Measurements from ENCODE around the gene MED26. TPM values are rescaled to one million over a fixed set of nuclear protein-coding genes. Genes with fewer than 3 reads are reported as not detected.

MED26 gene
- total and polyA plus RNA-seq, 2 experiments from 2014 or later, result 9.1 to 14.2 TPM

- peak overlapping the region; percentile 0 for H3K27ac ChIP-seq
- no peak overlapping the region for H3K4me3 ChIP-seq
- TF ChIP-seq, protein P1, sequence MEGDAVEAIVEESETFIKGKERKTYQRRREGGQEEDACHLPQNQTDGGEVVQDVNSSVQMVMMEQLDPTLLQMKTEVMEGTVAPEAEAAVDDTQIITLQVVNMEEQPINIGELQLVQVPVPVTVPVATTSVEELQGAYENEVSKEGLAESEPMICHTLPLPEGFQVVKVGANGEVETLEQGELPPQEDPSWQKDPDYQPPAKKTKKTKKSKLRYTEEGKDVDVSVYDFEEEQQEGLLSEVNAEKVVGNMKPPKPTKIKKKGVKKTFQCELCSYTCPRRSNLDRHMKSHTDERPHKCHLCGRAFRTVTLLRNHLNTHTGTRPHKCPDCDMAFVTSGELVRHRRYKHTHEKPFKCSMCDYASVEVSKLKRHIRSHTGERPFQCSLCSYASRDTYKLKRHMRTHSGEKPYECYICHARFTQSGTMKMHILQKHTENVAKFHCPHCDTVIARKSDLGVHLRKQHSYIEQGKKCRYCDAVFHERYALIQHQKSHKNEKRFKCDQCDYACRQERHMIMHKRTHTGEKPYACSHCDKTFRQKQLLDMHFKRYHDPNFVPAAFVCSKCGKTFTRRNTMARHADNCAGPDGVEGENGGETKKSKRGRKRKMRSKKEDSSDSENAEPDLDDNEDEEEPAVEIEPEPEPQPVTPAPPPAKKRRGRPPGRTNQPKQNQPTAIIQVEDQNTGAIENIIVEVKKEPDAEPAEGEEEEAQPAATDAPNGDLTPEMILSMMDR (IDR thresholded peaks at IDR 0.05; ENCODE audit: low read depth, low read length), result no peak
- H3K27me3 ChIP-seq, result no peaks in the 10 kb centered on the region
- no peak for DNase-seq (ENCODE audit: low read depth in 1 of 2, low spot score in 1 of 2)
- no peaks in the 10 kb centered on the region for H3K4me1 ChIP-seq (ENCODE audit: low read depth)
- no peaks in the 10 kb centered on the region for H3K36me3 ChIP-seq
- no peaks in the 10 kb centered on the region for H3K9me3 ChIP-seq (ENCODE audit: low read depth)
Measured at GRCh38 chr19:16605553-16605994, 22.4 kb downstream of the MED26 start.

DNA sequence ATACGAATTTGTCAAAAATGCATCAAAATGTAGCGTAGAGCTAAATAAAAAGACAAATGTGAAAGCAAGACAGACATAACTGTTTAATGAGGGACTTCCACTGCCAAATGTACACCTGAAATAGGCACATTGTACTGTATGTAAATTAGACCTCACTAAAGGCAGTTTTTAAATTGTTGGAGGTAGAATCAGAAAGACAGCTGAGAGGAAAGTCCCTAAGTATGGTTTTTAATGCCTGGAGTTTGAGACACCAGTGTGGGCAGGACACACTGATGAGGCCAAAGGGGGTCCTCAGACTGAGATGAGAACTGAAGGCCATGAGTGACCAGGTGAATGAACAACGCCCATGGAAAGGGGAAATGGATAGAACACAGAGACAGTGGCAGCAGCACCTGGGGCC is 22.9 kb downstream of the MED26 start:
- no peaks in the 10 kb centered on the region for H3K4me1 ChIP-seq (ENCODE audit: low read depth)

GRCh38 chr19:16604615-16605014 is 23.4 kb downstream of the MED26 start:
- TF ChIP-seq, protein P1 (IDR thresholded peaks at IDR 0.05; ENCODE audit: low read depth, low read length), result no peak
- H3K36me3 ChIP-seq, result no peaks in the 10 kb centered on the region

More for the DNA sequence above, 22.9 kb downstream of the MED26 start:
- no peak for DNase-seq (ENCODE audit: low read depth in 1 of 2, low spot score in 1 of 2)
- TF ChIP-seq, protein P1 (IDR thresholded peaks at IDR 0.05; ENCODE audit: low read depth, low read length), result no peak
- no peaks in the 10 kb centered on the region for H3K9me3 ChIP-seq (ENCODE audit: low read depth)
- H3K27me3 ChIP-seq, result no peaks in the 10 kb centered on the region
- no peak overlapping the region for H3K4me3 ChIP-seq
- H3K36me3 ChIP-seq, result no peaks in the 10 kb centered on the region
- peak overlapping the region; percentile 0 for H3K27ac ChIP-seq

DNA sequence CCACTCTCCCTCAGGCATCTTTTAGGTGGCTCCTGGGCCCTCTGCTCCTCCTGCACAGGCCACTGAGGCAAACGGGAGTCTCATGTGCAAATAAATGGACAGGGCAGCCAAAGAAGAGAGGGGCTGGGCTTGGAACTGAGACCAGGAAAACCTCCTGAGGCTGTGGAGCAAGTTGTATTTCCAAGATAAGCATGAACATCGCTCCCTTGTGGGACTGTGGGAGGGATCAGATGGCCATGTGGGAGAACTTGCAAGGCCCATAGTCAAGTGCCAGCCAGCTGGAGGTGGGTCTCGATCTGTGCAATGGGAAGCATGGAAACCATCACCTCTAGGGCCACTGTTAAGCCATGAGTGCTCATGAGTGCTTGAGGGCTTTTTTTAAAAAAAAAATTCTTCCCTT is 24.9 kb downstream of the MED26 start:
- H3K4me1 ChIP-seq (ENCODE audit: low read depth), result peaks cover 16% of the 10 kb centered on the region

More at GRCh38 chr19:16604615-16605014, 23.4 kb downstream of the MED26 start:
- H3K4me1 ChIP-seq (ENCODE audit: low read depth), result peaks cover 2% of the 10 kb centered on the region
- no peaks in the 10 kb centered on the region for H3K27me3 ChIP-seq
- H3K27ac ChIP-seq, result no peak overlapping the region
- no peak overlapping the region for H3K4me3 ChIP-seq
- no peaks in the 10 kb centered on the region for H3K9me3 ChIP-seq (ENCODE audit: low read depth)
- no peak for DNase-seq (ENCODE audit: low read depth in 1 of 2, low spot score in 1 of 2)

DNA sequence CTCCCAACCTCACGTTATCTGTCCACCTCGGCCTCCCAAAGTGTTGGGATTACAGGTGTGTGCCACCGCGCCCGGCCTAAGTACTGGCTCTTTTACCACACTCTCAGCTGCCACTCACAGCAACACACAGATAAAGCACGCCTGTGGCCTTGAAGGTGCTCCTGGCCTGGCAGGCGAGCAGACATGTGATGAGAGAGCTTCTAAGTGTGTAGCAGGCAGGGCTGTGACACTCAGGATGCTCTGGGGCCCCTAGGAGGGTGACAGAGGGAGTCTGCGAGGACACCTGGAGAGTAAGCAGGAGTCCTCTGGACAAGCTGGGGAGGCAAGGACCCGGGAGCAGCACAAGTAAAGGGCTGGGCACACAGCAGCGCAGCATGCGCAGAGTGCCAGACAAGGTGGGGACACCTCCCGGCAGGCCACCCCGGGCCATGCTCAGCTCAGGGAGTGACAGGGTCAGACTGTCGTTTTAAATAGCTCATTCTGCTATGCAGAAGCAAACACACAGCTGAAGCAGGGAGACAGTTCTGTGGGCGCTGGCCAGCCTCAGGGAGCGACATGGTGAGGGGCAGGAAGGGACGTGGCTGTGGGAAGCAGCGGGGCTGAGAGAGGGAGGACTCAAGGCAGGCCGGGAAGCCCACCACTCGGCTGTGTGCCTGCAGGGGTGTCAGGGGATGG is 26.5 kb downstream of the MED26 start:
- Histone ChIP-seq H3K27ac (peak overlapping the region; percentile 19), H3K9me3 (ENCODE audit: low read depth) (no peaks in the 10 kb centered on the region), H3K36me3 (no peaks in the 10 kb centered on the region), H3K4me1 (ENCODE audit: low read depth) (peaks cover 16% of the 10 kb centered on the region), H3K27me3 (no peaks in the 10 kb centered on the region), H3K4me3 (no peak overlapping the region)
- TF ChIP-seq, protein P1 (IDR thresholded peaks at IDR 0.05; ENCODE audit: low read depth, low read length), result no peak
- DNase-seq (ENCODE audit: low read depth in 1 of 2, low spot score in 1 of 2), result no peak

More for the DNA sequence above, 24.9 kb downstream of the MED26 start:
- no peaks in the 10 kb centered on the region for H3K27me3 ChIP-seq
- no peak overlapping the region for H3K4me3 ChIP-seq
- no peaks in the 10 kb centered on the region for H3K36me3 ChIP-seq
- peak in 1 of 2 donors; percentile 32 for DNase-seq (ENCODE audit: low read depth in 1 of 2, low spot score in 1 of 2)
- no peak overlapping the region for H3K27ac ChIP-seq
- TF ChIP-seq, protein P1 (IDR thresholded peaks at IDR 0.05; ENCODE audit: low read depth, low read length), result no peak
- no peaks in the 10 kb centered on the region for H3K9me3 ChIP-seq (ENCODE audit: low read depth)
